Fibroblast of the aortic adventitia (primary cell): ENCODE results near the gene ZNF662. TPM values are rescaled to one million over a fixed set of nuclear protein-coding genes. Genes with fewer than 3 reads are reported as not detected.
"Not testable (repeated sequence)": the region's sequence is repeated elsewhere in the genome, so short reads cannot be mapped to it uniquely, and the experiment has no call there.

ENCODE experiments used
- DNase-seq: peaks from one replicate; pipeline ENCODE4 v3.0.0-alpha.2; 2010; ENCODE audit warnings: low read depth
- H3K4me3 ChIP-seq: 2 replicates; pipeline ENCODE4 v1.5.1; 2011; ENCODE audit warnings: low read depth, mild to moderate bottlenecking, control low read depth, low read length, moderate library complexity
- total RNA-seq: library from RNA; depleted of rRNA; stranded (reverse); fragments of >200 nt; gene quantifications from 2 replicates; pipeline ENCODE4 v1.2.3, GENCODE V29; 2012; ENCODE audit warnings: low replicate concordance
- TF ChIP-seq, protein P1 (sequence below): IDR thresholded peaks from 2 replicates; pipeline ENCODE4 v1.5.1; 2011; ENCODE audit warnings: mild to moderate bottlenecking, low read length, control low read depth, inconsistent platforms; ENCODE audit not compliant: insufficient read depth

The ZNF662 gene
- total RNA-seq, 1 donor, result 2.6 TPM

DNA sequence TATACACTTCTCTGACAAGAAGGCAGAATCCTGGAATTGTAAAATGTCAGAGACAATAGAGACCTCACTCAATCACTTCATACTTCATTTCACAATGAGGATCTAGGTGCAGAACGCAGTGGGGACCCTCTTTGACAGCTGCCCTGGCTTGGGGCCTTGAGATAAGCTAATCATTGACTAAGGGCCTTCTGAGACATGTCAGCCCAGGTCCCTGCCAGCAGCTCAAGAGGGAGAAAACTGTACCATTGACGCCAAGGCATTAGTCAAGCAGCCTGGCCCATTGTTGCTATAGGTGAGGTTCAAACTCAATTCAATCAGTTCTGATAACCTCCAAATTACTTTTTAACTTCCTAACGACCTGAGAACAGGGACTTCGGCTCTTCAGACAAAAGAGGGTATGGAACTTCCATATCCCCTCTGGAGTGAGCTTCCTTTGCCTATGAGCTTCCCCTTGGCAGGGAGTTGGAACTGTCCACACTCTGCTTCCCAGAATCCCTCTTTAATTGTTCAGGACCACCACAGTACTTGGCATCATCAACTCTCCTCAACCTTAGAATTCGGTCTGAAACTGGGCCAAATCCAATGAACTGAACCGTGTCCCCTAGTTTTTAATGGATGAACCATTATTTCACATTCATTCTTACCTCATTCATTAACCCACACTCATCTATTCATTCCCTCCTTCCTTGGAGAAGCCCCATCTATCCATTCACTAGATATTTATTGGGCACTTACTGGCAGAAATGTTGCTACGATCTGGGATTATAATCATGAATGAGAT is 28.8 kb upstream of the ZNF662 start:
- H3K4me3 ChIP-seq, result no peak overlapping the region
- DNase-seq, result no peak
- TF ChIP-seq, protein P1, sequence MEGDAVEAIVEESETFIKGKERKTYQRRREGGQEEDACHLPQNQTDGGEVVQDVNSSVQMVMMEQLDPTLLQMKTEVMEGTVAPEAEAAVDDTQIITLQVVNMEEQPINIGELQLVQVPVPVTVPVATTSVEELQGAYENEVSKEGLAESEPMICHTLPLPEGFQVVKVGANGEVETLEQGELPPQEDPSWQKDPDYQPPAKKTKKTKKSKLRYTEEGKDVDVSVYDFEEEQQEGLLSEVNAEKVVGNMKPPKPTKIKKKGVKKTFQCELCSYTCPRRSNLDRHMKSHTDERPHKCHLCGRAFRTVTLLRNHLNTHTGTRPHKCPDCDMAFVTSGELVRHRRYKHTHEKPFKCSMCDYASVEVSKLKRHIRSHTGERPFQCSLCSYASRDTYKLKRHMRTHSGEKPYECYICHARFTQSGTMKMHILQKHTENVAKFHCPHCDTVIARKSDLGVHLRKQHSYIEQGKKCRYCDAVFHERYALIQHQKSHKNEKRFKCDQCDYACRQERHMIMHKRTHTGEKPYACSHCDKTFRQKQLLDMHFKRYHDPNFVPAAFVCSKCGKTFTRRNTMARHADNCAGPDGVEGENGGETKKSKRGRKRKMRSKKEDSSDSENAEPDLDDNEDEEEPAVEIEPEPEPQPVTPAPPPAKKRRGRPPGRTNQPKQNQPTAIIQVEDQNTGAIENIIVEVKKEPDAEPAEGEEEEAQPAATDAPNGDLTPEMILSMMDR, result no peak

DNA sequence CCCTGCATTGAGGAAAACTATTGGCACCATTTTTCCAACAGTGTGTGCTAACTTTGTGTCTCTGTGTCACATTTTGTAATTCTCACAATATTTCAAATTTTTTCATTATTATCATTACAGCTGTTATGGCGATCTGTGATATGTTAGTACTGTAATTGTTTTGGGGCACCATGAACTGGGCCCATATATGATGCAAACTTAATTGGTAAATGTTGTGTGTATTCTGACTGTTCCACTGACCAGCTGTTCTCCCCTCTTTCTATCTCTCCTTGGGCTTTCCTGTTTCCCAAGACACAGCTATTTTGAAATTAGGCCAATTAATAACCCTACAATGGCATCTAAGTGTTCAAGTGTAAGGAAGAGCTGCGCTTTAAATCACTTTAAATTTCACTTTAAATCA is 28.1 kb upstream of the ZNF662 start:
- TF ChIP-seq, protein P1, result no peak
- no peak for DNase-seq
- no peak overlapping the region for H3K4me3 ChIP-seq

DNA sequence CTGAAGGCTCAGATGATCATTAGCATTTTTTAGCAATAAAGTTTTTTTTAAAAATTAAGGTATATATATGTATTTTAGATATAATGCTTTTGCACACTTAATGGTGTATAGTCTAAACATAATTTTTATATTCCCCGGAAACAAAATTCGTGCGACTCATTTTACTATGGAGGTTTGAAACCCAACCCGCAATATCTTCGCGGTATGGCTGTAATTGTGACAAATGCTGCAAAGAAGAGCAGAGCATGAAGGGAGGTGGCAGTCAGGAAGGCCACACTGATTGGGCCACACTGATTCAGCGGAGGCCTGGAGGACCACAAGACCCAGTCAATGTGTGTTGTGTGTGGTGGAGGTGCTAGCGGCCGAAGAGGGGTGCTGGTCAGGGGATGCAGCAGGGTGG is 25.8 kb upstream of the ZNF662 start:
- DNase-seq, result no peak
- TF ChIP-seq, protein P1, result no peak
- peak overlapping the region; percentile 68 for H3K4me3 ChIP-seq

DNA sequence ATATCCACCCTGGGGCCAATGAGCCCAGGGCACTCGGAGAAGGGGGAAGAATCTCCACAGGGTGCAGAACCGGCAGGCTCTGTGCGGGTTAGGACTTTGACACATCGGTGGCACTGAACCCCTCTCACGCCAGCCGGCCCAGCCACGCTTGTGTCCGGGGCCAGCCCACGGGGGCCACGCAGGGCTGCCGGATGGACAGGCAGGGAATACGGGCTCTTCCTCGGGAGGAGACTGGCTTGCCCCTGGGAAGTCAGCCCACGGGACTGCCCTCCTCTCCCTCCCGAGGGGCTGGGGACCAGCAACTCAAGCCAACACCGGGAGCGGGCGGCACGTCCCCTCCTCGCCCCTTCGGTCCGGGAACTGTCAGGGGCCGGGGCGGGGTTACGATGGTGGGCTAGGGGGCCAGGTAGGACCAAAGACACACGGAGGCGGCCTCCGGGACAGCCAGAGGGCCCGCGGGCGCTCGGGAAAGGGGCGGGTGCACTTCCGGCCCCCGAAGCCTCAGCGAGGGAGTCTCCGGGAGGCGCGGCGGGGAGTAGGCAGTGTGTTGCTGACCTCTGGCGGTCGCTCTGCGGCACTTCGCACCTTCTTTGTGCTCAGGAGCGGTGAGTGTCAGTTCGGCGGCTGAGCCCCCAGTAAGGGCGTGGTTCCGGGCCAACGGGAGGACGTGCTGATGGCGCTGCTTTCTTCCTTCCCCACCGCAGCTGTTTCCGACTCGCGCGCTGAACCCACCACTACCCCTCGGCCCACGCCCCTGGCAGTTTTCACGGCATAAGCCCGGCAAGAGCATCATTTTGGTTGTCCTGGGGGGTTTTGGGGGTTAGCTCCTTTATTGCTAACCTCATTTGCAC is 25.1 kb upstream of the ZNF662 start:
- peak; percentile 73 for DNase-seq
- H3K4me3 ChIP-seq, result peak overlapping the region; percentile 68
- TF ChIP-seq, protein P1, result peak; percentile 87

DNA sequence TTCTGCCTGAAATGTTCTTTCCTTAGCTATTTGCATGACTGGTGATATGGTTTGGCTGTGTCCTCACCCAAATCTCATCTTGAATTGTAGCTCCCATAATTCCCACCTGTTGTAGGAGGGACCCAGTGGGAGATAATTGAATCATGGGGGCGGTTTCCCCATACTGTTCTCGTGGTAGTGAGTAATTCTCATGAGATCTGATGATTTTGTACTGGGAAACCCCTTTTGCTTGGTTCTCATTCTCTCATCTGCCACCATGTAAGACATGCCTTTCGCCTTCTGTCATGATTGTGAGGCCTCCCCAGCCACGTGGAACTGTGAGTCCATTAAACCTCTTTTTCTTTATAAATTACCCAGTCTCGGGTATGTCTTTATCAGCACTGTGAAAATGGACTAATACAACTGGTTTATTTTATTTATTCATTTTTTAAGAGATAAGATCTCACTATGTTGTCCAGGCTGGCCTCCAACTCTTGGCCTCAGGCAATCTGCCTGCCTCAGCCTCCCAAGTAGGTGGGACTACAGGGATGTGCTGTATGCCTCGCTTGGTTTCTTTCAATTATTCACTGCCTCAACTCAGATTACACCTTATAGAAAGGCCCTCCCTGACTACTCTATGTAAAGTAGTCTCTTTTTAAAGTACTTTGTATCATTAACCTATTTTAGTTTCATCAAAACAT is 22.6 kb upstream of the ZNF662 start:
- DNase-seq, result not testable (repeated sequence)

DNA sequence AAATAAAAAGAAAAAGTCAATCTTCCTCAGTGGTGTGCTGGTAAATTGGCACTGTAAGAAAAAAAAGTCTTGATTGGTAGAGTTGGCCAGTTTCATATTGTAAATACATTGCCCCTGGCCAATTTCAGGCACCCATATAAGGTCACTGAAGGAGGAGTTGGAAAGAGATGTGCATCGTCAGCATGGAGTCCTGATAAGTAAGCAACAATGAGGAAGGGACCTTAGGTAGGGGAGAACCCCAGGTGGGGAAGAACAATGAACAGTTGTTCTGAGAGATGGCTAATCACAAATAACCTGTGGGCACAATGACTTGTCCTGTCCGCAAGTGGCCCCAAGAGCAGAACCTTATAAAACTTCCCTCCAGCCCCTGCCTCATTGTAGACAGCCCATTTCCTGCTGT is 21.6 kb upstream of the ZNF662 start:
- H3K4me3 ChIP-seq, result no peak overlapping the region
- TF ChIP-seq, protein P1, result no peak
- DNase-seq, result no peak

More for the DNA sequence above, 22.6 kb upstream of the ZNF662 start:
- not testable (repeated sequence) for H3K4me3 ChIP-seq
